OCI-M2 (cell line): ENCODE measurements around the gene TGFBR3.
"Not testable (repeated sequence)": the region's sequence is repeated elsewhere in the genome, so short reads cannot be mapped to it uniquely, and the experiment has no call there.

Experiments used
- DNase-seq: peaks from one replicate; lab custom pipeline; 2025; ENCODE audit not compliant: unreplicated experiment; lab: John Stamatoyannopoulos, UW

TGFBR3 gene

GRCh38 chr1:91851130-91852010 lies 34.6 kb downstream of the TGFBR3 start:
- no peak for DNase-seq

DNA sequence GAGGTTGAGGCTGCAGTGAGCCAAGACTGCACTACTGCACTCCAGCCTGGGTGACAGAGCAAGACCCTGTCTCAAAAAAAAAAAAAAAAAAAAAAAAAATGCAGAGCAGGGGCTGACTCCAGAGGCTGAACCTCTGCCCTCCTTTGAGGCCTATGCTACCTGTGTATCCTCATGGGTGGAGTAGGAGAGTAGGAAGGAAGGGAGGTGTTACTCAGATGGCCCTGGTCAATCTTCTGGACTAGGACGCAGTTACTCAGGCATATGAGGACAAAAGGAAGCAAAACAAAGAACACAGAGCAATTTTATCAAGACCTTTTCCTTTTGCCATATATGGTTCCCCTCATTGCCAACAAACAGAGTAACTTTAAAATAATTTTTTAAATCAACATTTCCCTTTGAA lies 35.2 kb downstream of the TGFBR3 start:
- no peak for DNase-seq

DNA sequence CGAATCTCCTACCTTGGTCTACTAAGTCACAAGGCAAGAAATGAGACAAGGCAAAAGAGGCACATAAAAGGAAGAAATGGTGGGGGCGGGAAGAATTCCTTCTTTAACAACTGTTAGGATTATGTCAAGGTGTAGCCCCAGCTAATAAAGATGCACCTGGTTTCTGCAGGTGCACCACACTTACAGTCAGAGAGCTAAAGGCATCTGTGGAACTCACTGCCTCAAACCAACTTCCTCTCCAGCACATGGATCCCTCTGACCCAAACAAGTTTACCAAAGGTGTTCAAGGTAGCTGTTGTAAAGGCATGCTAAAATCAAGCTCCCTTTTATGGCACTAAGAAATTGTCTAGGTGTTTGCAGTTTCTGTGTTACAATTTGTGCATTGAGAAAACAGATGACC lies 38.1 kb downstream of the TGFBR3 start:
- DNase-seq, result no peak

DNA sequence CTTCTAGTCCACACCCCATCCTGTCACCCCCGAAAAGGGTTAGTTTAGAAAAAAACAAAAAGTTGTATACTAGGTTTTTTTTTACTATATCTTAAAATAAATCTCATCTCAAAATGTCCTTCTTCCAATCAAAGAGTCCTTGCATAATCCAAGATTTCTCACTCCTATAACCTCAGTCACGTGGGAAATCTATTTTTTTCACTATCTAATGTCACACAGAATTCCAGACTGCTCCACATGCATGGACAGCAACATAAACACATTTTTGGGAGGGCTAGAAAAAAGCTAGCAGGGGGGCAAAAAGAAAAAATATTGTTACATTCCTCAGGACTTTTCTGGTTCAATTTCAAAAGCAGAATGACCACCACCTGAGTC lies 39.3 kb downstream of the TGFBR3 start:
- DNase-seq, result no peak

- no peak for DNase-seq
Observed at GRCh38 chr1:91846007-91846638, 39.8 kb downstream of the TGFBR3 start.

- DNase-seq, result no peak
Observed at GRCh38 chr1:91844862-91845528, 41.0 kb downstream of the TGFBR3 start.

GRCh38 chr1:91843843-91844242 lies 42.1 kb downstream of the TGFBR3 start:
- no peak for DNase-seq

DNA sequence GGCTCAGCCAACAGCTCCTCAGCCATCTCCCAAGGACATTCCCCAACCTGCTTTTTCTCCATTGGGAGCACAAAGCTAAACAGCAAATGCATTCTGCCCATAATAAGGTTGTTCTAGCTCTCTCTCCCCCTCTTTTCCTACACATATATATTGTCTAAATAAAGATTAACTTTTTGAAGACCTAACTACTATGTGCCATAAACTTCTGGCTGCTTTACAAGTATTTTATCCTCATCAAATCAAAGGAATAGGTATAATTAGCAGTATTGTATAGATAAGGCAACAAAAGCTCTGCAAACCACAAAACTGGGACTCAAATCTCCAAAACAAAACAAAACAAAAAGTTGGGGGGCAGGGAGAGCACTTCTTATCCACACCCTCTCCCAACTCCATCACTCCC lies 43.4 kb downstream of the TGFBR3 start:
- no peak for DNase-seq

DNA sequence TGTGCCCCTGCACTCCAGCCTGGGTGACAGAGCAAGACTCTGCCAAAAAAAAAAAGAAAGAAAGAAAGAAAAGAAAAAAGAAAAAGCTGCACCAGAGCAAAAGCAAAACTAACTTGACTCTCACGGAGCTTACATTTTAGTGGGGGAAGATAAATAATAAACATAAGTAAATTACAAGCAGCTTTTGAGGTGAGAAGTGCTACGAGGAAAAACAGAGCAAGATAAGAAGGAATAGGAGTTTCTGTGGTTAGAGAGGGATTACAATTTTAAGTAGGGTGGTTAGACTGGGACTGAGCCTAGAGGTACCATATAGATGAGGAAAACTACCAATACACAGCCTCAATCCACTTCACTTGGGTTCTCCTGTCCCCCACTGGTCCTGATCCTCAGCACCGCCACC lies 43.9 kb downstream of the TGFBR3 start:
- DNase-seq, result no peak

DNA sequence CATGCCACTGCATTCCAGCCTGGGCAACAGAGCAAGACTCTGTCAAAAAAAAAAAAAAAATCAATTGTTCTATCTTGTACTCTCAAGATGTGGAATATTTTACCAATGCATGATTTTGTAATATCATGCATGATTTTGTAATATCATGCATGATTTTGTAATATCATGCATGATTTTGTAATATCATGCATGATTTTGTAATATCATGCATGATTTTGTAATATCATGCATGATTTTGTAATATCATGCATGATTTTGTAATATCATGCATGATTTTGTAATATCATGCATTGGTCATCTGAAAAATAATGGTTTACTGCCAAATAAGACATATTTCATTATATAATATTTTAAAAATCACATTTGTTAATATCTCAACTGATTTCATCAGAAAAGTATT lies 45.7 kb downstream of the TGFBR3 start:
- not testable (repeated sequence) for DNase-seq

DNA sequence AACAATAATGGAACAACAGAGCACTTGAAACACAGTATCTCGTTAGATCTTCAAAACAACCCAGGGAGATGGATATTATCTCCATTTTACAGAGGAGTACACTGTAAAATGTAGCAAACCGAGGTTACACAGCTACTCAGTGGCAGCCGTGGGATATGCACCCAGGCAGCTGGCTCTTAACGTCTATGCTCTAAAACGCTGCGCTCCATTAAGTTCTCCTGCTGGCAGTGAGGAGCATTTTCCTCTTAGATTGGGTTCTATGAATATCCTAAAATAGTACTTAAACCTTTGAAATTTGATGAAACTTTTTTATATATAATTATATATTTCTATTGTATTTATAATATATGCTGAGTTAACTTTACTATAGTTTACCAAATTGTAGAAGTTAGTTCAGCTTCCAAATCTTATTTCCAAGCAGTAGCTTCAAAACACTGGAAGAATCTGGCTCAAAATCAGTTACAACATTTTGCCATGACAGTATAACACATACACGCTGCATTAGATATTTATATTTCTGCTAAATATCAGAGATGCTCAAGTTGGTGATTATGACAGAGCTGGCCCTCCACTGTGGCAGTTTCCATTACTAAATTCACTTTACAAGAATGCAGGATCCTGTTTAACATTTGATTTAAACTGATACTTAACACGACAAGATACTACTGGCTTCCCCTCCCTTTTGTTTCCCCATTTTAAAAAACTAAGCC lies 49.5 kb downstream of the TGFBR3 start:
- no peak for DNase-seq

DNA sequence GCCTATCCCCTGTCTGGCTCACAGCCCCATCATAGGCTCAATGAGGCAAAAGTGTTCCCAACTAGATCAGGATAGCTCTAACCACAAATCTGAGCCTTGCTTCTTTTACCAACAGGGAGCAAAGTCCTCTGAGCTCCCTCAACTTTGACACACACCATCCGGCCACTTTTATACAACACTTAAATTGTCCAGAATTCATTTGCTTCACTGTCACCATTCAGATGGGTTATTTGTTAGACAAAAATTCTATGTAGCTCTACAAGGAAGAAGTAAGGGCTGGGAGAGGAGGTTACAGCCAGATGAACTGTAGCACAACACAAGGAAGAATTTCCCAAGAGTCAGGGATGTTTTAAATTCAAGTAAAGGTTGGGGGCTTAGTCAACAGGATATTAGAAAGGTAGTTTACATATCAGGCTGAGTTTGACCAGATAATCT lies 50.8 kb downstream of the TGFBR3 start:
- no peak for DNase-seq

- not testable (repeated sequence) for DNase-seq
Observed at GRCh38 chr1:91834549-91834948, 51.4 kb downstream of the TGFBR3 start.

- DNase-seq, result no peak
Observed at GRCh38 chr1:91833946-91834345, 52.0 kb downstream of the TGFBR3 start.

- no peak for DNase-seq
Observed at GRCh38 chr1:91831132-91831930, 54.6 kb downstream of the TGFBR3 start.

DNA sequence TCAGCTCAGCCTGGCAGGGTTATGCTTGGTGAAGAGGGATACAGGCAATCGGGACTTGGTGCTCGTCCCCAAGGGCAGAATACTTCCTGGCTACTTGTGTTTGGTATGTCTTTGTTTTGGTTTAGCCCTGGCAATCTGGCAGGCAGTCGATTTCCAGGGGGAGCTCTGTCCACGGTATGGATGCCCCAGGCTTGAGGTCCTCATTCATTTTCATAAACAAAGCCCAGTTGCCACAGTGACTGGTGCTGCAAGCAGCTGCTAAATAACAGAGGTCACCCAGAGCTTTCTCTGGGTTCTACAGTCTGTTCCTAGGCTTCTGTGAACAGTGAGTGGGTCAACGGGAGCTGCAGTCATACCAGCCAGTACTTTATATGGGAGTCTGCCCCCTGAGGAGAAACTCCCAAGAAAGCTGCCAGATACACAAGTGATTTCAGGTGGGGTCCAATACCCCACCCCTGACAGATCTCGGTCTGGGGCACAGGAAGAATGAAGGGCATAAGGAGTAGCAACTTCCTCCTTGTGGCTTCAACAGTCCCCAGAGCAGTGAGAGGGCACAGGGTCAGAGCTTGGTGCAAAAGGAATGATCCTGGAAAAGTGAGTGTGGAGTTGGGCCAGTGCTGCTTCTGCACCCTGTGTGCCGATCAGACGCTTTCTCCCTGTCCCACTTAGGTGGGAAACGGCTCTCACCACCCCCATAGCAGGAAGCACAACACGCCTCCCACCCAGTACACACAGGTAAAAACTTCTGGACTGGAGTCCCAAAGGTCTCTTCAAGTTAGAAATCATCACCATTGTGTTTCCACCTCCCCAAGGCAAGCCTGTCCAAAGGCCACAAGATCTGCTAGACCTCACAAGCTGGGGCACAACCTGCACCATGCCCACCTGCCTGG lies 55.5 kb downstream of the TGFBR3 start:
- no peak for DNase-seq

DNA sequence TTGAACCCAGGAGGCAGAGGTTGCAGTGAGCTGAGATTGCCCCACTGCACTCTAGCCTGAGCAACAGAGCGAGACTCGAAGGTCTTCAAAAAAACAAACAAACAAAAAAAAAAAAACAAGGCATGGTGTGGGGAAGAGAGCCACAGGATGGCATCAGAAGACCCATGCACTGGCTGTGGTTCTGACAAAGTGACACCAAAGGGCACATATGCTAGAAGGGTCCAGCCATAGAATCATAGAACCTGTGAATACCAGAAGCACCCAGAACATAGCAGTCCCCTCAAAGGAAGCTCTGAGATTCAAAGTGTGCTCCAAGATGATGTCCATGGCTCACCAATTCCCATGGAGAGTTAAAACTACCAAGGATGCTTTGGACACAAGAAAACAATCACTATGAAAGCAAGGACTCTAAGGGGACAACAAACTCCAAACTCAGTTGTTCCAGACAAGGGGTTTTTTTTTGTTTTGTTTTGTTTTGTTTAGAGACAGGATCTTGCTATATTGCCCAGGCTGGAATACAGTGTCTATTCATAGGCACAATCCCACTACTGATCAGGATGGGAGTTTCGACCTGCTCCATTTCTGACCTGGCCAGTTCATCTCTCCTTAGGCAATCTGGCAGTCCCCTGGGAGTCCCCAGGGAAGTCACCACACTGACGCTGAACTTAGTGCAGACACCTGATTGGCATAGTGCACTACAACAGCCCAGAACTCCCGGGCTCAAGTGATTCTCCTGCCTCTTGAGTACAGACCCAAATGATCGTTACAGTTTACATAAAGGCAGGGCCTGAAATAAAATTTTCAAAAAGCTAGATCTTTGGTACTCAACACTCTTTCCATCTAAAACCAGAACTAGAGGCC lies 56.4 kb downstream of the TGFBR3 start:
- no peak for DNase-seq

DNA sequence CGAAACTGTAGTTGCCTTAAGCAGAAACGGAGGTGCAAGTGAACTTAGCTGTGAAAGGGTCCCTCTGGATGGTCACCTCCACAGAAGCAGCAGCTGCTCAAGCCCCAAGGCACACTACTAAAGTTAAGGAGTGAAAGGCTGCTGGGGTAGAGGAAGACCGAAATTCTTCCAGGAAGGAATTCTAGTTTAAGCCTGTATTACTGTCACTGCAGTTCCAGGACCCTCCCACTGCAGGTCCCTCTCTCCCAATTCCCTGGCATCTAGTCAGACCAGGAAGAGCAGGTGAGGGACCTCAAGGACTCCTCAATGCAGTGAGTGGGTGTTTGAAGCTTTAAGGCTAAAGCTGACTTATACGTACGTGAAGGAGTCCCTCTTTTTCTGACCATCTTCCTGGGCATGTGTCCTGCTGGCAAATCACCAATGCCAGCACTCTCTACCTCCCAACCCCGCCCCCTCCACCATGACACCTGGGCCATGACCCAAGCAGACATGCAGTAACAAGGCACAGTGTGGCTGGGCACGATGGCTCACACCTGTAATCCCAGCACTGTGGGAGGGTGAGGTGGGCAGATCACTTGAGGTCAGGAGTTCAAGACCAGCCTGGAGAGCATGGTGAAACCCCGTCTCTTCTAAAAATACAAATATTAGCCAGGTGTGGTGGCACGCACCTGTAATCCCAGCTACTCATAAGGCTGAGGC lies 57.2 kb downstream of the TGFBR3 start:
- no peak for DNase-seq
